Hematopoietic multipotent progenitor cell treated with erythropoietin and hydrocortisone succinate and interleukin-3 and kit ligand, for 4 days (in vitro differentiated cells): Measurements from ENCODE around the gene SRSF5.
"Not testable (repeated sequence)": the region's sequence is repeated elsewhere in the genome, so short reads cannot be mapped to it uniquely, and the experiment has no call there.

Experiments used
- DNase-seq: peaks from one replicate; pipeline ENCODE4 v3.0.0-alpha.2; 2015

SRSF5 gene

GRCh38 chr14:69766984-69767368 is at the start of gene SRSF5:
Gene SRSF5 (plus strand): TSS chr14:69767142. CDS start chr14:69768157, 1,015 bp downstream.
- DNase-seq = peak; percentile 98

GRCh38 chr14:69718614-69719013 is 48.3 kb upstream of the SRSF5 start:
- not testable (repeated sequence) for DNase-seq

GRCh38 chr14:69719501-69719951 is 47.4 kb upstream of the SRSF5 start:
- DNase-seq = peak; percentile 44

- no peak for DNase-seq
Measured at GRCh38 chr14:69720912-69721311, 46.0 kb upstream of the SRSF5 start.

GRCh38 chr14:69726761-69727511 is 40.0 kb upstream of the SRSF5 start:
- peak; percentile 88 for DNase-seq

GRCh38 chr14:69727860-69728259 is 39.1 kb upstream of the SRSF5 start:
- DNase-seq = no peak

- not testable (repeated sequence) for DNase-seq
Measured at GRCh38 chr14:69731919-69732598, 34.9 kb upstream of the SRSF5 start.

- not testable (repeated sequence) for DNase-seq
Measured at GRCh38 chr14:69736405-69736804, 30.5 kb upstream of the SRSF5 start.

GRCh38 chr14:69741055-69741454 is 25.9 kb upstream of the SRSF5 start:
- DNase-seq = no peak

- no peak for DNase-seq
Measured at GRCh38 chr14:69749956-69750355, 17.0 kb upstream of the SRSF5 start.

GRCh38 chr14:69750495-69750894 is 16.4 kb upstream of the SRSF5 start:
- DNase-seq = no peak

- DNase-seq = no peak
Measured at GRCh38 chr14:69752773-69753172, 14.2 kb upstream of the SRSF5 start.

GRCh38 chr14:69753860-69754259 is 13.1 kb upstream of the SRSF5 start:
- DNase-seq = peak; percentile 47

- peak; percentile 73 for DNase-seq
Measured at GRCh38 chr14:69754487-69754886, 12.5 kb upstream of the SRSF5 start.

- no peak for DNase-seq
Measured at GRCh38 chr14:69755296-69755695, 11.6 kb upstream of the SRSF5 start.

GRCh38 chr14:69755784-69756183 is 11.2 kb upstream of the SRSF5 start:
- DNase-seq = no peak

- no peak for DNase-seq
Measured at GRCh38 chr14:69756298-69756697, 10.6 kb upstream of the SRSF5 start.

GRCh38 chr14:69760810-69761209 is 6.1 kb upstream of the SRSF5 start:
- DNase-seq = peak; percentile 73

- no peak for DNase-seq
Measured at GRCh38 chr14:69763761-69764510, 3.0 kb upstream of the SRSF5 start.

- peak; percentile 96 for DNase-seq
Measured at GRCh38 chr14:69767369-69767999, 542 bp downstream of the SRSF5 start.

- DNase-seq = no peak
Measured at GRCh38 chr14:69768873-69769272, 1.9 kb downstream of the SRSF5 start.

GRCh38 chr14:69769623-69770022 is 2.7 kb downstream of the SRSF5 start:
- DNase-seq = no peak

GRCh38 chr14:69770559-69770958 is 3.6 kb downstream of the SRSF5 start:
- DNase-seq = no peak
